C4-2B (cell line): ENCODE results near the gene SLC6A8.
"Not testable (repeated sequence)": the region's sequence is repeated elsewhere in the genome, so short reads cannot be mapped to it uniquely, and the experiment has no call there.

ENCODE experiments used
- H3K27ac ChIP-seq: fragments of 450-650 bp; 2 replicates; pipeline ENCODE4 v1.5.1; 2017
- ZFX ChIP-seq: fragments of 450-650 bp; IDR thresholded peaks from 2 replicates; pipeline ENCODE4 v1.6.1; 2017
- TF ChIP-seq, protein P1 (sequence below): fragments of 450-650 bp; conservative IDR thresholded peaks from 2 replicates; pipeline ENCODE4 v1.5.1; 2017; ENCODE audit warnings: mild to moderate bottlenecking

Gene SLC6A8

GRCh38 chrX:153671589-153672530, 15.9 kb upstream of the SLC6A8 start:
- TF ChIP-seq, protein P1, sequence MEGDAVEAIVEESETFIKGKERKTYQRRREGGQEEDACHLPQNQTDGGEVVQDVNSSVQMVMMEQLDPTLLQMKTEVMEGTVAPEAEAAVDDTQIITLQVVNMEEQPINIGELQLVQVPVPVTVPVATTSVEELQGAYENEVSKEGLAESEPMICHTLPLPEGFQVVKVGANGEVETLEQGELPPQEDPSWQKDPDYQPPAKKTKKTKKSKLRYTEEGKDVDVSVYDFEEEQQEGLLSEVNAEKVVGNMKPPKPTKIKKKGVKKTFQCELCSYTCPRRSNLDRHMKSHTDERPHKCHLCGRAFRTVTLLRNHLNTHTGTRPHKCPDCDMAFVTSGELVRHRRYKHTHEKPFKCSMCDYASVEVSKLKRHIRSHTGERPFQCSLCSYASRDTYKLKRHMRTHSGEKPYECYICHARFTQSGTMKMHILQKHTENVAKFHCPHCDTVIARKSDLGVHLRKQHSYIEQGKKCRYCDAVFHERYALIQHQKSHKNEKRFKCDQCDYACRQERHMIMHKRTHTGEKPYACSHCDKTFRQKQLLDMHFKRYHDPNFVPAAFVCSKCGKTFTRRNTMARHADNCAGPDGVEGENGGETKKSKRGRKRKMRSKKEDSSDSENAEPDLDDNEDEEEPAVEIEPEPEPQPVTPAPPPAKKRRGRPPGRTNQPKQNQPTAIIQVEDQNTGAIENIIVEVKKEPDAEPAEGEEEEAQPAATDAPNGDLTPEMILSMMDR: no peak
- TF ChIP-seq ZFX: no peak
- H3K27ac ChIP-seq: no peak overlapping the region

DNA sequence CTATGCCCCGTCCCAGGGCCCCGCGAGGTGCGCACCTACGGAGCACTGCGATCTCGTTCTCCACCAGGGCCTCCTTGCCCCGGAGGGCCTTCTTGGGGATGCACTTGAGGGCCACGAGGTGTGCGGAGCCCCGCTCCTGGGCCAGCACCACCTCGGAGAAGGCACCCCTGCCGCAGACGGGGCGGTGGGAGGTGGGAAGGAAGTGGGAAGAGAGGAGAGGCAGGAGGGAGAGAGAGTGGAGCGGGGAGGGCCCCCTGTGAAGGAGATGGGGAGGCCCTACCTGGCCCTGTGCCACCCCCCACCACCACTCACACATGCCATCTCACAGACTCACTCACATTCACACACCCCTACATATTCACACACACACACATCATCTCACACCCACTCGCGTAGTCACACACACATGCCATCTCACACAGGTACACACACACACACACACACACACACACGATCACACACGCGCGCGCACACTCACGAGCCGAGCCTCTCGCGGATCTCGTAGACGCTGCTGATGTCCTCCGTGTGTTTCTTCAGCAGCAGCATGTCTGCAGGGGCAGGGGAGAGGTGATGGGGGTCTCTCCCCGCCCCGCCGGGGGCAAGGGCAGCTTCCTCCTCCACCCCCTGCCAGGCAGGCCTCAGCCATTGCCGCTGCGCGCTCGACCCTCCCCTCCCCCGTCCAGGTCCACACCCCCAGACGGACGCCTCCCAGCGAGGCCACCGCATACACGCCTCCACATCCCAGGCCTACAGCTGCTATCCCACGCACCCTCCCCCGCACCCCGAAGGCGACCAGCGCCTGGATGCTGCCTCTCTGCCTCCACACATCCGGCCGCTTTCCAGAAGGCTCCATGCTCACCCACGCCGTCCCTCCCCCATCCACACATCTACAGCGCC, 14.9 kb upstream of the SLC6A8 start:
- no peak overlapping the region for H3K27ac ChIP-seq
- TF ChIP-seq, protein P1: no peak
- no peak for TF ChIP-seq ZFX

- TF ChIP-seq, protein P1: no peak
- no peak for TF ChIP-seq ZFX
- no peak within 1 kb of the TSS for H3K27ac ChIP-seq
Measured at GRCh38 chrX:153673428-153674218, 14.1 kb upstream of the SLC6A8 start, which contains the start of gene PNCK. PNCK (minus strand) TSS chrX:153673813; CDS start chrX:153673076, 737 bp downstream.

DNA sequence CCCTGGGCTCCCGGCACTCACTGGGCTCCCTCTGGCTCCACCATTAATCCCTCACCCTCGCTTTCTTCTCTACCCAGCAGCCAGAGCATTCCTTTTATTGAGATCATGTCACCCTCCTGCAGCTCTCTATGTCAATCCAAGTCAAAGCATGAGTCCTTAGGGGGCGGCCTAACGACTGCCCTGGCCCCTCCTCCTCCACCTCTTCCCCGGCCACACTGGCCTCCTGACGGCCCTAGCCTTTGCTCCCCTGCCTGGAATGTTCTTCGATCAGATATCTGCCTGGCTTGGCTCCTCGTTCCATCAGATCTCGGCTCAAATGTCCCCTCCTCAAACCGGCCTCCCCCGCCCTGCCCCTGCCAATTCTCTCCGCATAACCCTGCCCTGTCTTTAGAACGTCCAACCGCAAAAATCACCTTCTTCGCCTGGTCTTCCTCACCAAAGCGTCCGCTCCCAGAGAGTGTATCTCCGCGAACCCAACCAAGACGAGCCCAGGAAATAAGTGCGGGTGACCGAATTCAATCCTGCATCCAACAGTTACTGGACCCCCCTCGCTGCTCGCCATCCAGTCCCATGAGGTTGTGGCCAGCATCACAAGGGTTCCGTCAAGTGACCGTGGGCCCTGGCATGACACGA, 13.4 kb upstream of the SLC6A8 start:
- no peak for TF ChIP-seq ZFX
- TF ChIP-seq, protein P1: no peak

GRCh38 chrX:153681175-153681574, 6.6 kb upstream of the SLC6A8 start:
- no peak for TF ChIP-seq ZFX
- TF ChIP-seq, protein P1: no peak
- no peak overlapping the region for H3K27ac ChIP-seq

More for the DNA sequence above, 13.4 kb upstream of the SLC6A8 start:
- no peak overlapping the region for H3K27ac ChIP-seq

- H3K27ac ChIP-seq: not testable (repeated sequence)
Measured at GRCh38 chrX:153683486-153683885, 4.2 kb upstream of the SLC6A8 start.
